Endometrium (tissue), 2 donors: Measurements from ENCODE around the gene LYSET.
"Not testable (repeated sequence)": the region's sequence is repeated elsewhere in the genome, so short reads cannot be mapped to it uniquely, and the experiment has no call there.

Experiments used
- FAIRE-seq: peaks from 2 replicates; lab custom pipeline; 2012; peaks lifted over from hg19 to GRCh38; lab: Jason Lieb, UNC
- donor health status: control.
- donor health status: control.

LYSET gene

DNA sequence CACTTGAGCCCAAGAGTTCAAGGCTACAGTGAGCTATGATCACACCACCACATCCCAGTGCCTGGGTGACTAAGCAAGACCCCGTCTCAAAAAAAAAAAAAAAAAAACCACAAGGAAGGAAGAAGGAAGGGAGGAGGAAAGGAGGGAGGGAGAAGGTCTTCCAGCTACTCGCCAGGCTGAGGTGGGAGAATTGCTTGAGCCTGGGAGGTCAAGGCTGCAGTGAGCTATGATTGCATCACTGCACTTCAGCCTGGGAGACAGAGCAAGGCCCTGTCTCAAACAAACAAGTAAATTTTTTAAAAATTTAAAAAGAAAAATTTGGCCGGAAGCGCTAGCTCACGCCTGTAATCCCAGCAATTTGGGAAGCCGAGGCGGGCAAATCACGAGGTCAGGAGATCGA is 16.5 kb upstream of the LYSET start:
- FAIRE-seq = not testable (repeated sequence)

DNA sequence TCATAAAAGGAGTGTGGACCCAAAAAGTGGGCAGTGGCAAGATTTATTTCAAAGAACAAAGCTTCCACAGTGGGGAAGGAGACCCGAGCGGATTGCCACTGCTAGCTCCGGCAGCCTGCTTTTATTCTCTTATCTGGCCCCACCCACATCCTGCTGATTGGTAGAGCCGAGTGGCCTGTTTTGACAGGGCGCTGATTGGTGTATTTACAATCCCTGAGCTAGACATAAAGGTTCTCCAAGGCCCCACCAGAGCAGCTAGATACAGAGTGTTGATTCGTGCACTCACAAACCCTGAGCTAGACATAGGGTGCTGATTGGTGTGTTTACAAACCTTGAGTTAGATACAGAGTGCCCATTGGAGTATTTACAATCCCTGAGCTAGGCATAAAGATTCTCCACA is 15.5 kb upstream of the LYSET start:
- not testable (repeated sequence) for FAIRE-seq

DNA sequence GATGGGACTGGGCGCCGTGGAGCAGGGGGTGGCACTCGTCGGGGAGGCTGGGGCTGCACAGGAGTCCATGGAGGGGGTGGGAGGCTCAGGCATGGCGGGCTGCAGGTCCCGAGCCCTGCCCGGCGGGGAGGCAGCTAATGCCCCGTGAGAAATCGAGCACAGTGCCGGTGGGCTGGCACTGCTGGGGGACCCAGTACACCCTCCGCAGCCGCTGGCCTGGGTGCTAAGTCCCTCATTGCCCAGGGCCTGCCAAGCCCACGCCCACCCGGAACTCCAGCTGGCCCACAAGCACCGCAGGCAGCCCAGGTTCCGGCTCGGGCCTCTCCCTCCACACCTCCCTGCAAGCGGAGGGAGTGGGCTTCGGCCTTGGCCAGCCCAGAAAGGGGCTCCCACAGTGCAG is 15.0 kb upstream of the LYSET start:
- FAIRE-seq = not testable (repeated sequence)

DNA sequence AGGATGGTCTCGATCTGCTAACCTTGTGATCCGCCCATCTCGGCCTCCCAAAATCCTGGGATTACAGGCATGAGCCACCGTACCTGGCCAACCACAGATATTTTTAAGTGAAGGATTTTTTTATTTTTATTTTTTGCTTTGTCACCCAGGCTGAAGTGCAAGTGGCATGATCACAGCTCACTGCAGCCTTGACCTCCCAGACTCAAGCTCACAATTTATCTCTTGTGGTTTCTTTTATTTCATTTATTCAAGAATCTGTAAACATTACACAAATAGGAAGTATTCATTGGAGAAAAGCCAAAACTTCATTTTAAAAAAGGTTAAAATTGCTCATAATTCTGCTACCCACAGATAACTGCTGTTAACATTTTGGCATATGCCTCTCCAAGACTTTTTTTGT is 13.7 kb upstream of the LYSET start:
- no peak for FAIRE-seq

DNA sequence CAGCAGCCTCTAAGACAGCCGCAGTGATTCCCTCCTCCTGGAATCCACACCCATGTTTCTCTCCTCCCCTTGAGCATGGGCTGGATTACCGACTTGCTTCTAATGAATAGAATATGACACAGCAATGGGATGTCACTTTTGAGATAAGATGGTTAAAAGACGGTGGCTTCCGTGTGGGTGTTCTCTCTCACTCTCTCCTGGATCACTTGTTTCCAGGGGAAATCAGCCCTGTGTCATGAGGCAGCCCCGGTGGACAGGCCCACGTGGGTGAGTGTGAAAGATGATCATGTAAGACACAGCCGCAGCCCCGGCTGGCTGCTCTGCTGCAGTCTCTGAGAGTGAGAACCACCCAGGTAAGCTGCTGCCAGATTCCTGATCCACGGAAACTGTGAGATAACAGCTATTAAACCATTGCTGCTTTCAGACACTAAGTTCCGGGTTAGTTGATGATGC is 11.1 kb upstream of the LYSET start:
- FAIRE-seq = no peak

DNA sequence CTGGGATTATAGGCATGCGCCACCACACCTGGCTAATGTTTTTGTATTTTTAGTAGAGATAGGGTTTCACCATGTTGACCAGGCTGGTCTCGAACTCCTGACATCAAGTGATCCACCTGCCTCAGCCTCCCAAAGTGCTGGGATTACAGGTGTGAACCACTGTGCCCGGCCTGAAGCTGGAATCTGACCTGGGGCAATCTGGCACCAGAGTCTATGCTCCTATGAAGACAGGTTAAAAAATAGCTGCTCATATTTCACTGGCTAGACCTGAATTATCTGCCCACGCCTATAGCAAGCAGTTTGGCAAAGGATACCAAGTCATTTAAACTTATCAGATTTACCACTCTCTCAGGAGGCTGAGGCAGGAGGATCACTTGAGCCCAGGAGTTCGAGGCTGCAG is 10.4 kb upstream of the LYSET start:
- not testable (repeated sequence) for FAIRE-seq

DNA sequence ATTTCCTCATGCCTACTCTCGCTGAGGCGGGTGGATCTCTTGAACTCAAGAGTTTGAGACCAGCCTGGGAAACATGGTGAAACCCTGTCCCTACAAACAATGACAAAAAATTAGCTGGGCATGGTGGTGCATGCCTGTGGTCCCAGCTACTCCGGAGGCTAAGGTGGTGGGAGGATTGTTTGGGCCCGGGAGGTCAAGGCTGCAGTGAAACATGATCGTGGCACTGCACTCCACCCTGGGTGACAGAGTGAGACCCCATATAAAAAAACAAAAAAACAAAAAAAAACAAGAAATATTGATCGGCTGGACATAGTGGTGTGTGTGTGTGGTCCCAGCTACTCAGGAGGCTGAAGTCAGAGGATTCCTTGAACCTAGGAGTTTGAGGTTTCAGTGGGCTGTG is 9.6 kb upstream of the LYSET start:
- no peak for FAIRE-seq

DNA sequence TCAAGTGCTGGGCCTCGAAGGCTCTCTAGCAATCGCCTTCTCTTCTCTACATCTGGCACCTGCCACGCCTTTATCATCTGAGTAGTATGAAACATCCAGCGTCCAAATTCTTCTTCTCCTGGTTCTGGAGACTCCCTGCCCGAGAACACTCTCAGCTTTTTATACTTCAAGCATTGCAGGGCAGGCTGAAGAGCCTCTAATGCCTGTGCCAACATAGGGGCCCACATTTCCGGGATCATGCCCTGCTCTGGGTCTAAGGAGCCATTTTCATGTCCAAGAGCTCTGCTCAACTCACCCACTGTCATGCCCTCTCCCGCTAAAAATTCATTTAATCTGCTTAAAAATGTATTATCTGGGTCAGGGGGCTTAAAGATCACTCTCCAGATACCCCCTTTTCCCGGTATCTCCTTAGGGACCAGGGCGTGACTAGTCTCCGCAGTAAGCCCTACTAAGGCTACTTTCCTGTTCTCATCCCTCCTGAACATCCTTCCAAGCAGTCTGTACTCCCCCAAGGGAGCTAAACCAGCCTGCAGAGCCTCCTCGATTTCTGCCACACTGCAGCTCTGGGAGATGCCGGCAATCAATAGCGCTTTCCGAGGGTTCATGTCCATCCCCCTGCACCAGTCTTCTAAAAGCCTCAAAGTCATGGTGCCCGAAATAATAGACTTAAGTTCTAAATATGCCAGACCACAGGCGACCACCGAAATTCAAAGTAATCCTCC is 1.4 kb upstream of the LYSET start:
- no peak for FAIRE-seq

DNA sequence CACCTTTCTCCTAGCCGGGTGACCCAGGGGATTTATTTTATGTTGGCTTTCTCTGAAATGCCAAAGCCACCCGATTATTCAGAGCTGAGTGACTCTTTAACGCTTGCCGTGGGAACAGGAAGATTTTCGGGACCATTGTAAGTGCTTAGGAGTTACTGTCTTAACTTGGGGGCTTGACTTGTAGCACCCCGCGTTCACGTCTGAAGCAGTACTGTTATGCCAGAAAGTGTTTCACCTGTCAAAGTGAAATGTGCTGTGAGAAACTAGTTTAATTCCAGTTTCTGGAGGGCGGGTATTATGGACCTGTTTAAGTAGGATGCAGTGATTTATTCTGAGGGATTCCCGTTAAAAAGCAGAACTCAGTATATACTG is 218 bp downstream of the LYSET start:
- FAIRE-seq = no peak

DNA sequence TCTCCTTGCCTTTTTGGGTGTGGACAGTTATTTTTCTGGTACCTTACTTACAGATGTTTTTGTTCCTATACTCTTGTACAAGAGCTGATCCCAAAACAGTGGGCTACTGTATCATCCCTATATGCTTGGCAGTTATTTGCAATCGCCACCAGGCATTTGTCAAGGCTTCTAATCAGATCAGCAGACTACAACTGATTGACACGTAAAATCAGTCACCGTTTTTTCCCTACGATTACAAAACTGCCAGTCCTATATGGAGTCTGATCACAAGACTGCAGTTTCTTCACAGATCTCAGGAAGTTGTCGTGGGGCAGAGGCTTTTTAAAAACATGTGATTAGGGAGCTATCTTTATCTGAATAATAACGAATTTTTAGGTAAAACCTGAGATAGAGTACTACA is 1.3 kb downstream of the LYSET start:
- no peak for FAIRE-seq

DNA sequence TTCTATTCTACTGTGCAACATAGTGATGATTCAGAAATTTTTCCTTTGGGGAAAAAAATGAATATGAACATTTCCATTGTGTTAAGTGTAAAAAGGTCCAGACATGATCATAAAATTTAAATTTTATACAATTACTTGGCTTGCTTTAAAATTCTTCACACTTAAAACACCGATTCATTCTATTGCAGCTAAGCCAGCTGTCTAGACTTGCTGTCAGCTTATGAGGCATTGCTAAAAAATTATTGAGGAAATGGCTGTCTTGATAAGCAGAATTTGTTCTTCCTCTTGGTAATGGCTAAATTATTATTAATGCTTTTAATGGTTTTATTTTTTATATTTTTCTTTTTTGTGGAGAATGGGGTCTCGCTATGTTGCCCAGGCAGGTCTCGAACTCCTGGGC is 1.8 kb downstream of the LYSET start:
- FAIRE-seq = no peak

DNA sequence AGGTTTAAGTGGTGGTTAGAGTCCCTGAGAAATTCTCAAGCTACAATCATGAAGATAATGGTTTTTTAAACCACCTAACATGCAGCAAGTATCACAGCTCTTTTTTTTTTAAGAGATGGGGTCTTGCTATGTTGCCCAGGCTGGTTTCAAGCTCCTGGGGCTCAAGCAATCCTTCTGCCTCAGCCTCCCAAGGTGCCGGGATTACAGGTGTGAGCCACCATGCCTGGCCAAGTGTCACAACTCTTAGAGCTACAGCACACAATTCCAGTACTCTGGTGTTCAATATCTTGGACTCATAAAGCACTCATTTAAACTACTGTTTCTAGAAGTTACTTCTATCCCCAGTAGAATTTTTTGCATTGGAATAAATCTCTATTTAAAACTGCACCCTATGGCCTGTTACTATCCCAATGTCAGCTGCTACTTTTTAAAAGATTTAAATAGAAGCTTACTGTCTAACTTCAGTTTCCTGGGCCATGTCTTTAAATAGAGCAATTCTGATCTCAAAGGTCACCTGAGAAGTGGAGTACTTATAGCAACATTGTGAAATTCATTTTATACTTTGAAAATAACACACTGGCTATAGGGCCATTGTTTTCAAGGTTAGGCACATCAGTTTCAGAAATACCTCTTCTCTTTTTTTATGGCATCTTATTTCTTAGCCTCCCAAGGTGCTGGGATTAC is 10.3 kb downstream of the LYSET start:
- no peak for FAIRE-seq

DNA sequence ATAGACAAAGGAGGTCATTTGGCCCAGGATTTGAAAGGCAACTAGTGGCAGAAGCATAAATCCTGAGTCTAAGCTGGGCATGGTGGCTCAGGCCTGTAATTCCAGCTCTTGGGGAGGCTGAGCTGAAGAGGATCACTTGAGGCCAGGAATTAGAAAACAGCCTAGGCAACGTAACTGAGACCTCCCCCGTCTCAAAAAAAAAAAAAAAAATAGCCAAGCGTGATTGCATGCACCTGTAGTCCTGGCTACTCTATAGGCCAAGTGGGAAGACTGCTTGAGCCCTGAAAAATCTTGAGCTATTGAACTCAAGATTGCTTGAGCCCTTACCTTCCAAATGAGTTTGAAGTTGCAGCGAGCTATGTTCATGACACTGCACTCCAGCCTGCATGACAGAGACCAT is 13.9 kb downstream of the LYSET start:
- FAIRE-seq = no peak

DNA sequence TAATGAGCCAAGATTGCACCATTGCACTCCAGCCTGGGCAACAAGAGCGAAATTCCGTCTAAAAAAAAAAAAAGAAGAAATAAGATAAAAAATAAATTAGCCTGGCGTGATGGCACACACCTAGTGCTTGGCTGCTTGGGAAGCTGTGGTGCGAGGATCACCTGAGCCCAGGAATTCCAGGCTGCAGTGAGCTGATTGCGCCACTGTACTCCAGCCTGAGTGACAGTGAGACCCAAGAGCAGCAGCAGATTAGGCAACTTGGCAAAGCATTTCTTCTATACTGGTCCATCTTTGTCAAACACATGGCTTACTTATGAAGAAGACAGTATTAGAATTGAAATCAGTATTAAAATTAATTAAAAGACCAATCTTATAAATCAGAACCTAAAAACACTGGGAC is 15.4 kb downstream of the LYSET start:
- FAIRE-seq = no peak

DNA sequence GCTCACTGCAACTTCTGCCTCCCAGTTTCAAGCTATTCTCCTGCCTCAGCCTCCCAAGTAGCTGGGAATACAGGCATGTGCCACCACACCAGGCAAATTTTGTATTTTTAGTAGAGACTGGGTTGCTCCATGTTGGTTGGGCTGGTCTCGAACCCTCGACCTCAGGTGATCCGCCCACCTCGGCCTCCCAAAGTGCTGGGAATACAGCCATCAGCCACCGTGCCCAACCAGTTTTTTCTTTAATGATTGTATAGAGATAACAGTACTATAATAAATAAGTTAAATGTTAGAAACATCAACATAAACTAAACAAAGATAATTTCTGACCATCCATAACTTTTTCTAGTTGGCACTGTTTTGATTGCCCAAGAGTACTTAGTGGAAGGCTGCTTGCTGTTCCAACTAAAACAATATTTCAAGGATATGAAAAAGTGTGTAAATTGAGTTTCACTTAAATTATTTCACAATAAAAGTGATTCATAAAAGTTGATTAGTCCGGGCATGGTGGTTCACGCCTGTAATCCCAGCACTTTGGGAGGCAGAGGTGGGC is 16.1 kb downstream of the LYSET start:
- no peak for FAIRE-seq

DNA sequence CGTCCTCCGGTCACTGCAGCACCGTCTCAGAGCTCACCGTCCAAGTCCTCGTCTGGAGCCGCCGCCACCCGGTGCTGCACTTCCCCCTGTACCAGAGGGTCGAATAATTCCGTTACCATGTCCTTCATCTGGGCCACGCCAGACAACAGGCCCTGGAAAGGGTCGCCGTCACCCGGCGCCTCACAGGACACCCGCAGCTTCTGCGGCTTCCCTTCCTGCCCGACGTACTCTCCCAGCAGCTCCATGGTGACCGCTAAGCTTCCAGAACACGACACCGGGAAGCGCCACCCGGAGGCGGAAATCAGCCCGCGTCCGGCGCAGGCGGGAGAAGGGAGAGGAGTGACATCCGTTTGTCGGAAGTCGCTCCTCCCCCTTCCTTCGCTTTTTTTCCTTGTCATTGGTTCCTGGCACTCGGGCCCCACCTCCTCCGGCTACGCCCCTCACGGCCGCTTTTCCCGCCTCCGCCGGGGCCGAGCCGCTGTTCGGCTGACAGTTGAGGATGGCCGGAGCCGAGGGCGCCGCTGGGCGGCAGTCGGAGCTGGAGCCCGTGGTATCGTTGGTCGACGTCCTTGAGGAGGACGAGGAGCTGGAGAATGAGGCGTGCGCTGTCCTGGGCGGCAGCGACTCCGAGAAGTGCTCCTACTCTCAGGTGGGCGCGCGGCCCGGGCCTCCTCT is 21.8 kb downstream of the LYSET start, which contains the start of the genes GON7 and UBR7:
GON7 (minus strand) TSS at position 273 of the 675 bp plus-strand sequence; CDS start at position 245, 28 bp downstream.
UBR7 (plus strand) TSS at position 464 of the 675 bp plus-strand sequence; CDS start at position 500, 36 bp downstream.
- peak; percentile 92 for FAIRE-seq

DNA sequence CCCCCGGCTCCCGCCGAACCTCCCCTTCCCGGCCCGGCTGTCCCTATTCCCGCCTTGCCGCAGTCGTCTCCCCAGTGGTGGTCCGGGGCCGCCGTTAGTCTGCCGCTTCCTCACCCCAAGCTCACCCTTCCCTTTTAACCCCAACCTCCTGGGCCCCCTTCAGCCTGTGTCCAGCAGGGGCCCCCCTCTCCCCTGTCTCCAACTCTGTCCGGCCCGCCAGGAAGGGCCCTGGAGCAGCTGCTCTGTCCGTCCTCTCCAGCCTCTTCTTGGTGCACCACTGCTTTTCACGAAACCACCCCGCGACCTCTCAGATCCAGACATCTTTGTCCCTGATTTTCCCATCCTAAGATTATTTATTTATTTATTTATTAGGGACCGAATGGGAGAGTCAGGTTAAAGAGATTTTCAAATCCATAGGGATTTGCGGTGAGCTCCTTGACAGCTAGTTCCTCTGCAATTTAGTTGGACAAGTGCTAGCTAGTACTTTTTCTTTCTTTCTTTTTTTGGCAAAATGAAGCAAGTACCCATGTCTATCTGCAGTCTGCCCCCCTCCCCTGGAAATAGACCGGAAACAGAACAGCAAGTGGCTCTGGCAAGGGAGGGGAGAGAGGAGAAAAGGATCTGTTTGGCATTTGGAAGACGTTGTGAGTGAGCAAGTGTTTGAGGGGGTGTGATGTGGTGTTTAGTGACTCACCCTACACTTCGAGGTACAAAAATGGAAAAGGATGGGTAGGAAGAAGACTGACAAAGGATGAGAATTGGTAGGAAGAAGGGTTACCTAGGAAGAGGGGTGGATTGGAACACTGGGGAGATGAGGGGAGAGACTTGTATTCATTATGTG is 22.6 kb downstream of the LYSET start:
- FAIRE-seq = no peak

DNA sequence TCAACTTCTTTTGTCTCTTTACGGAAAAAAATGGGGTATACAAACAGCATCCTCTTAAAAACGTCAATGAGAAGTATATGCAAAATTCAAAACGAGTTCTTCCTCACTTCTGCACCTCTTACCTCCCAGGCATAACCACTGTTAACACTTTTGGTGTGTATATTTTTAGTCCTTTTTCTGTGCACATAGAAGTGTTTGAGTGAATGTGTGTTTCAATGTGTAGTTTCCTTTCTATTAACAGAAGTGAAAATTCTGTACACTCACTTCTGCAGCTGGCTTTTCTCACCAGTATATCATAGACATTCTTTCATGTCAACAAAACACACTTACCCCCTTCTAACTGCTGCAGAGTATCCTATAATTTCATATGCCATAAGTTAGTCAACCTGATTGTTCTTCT is 27.3 kb downstream of the LYSET start:
- no peak for FAIRE-seq

DNA sequence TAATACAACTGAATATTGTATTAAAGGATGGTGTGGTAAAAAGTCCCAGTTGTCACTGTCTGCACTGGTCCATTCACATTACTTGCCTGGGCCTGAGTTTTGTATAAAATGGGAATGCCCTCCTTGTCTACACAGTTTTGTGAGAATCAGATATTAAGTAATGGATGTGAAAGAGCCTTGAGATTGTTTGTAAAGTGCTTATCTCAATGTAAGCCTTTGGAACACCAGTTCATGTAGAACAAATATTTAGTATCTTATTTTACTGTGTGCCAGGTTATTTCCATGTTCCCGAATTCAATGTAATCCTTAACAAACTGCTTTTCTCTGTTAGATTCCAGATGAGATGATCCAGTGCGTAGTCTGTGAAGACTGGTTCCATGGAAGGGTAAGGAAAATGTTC is 29.5 kb downstream of the LYSET start:
- FAIRE-seq = no peak

DNA sequence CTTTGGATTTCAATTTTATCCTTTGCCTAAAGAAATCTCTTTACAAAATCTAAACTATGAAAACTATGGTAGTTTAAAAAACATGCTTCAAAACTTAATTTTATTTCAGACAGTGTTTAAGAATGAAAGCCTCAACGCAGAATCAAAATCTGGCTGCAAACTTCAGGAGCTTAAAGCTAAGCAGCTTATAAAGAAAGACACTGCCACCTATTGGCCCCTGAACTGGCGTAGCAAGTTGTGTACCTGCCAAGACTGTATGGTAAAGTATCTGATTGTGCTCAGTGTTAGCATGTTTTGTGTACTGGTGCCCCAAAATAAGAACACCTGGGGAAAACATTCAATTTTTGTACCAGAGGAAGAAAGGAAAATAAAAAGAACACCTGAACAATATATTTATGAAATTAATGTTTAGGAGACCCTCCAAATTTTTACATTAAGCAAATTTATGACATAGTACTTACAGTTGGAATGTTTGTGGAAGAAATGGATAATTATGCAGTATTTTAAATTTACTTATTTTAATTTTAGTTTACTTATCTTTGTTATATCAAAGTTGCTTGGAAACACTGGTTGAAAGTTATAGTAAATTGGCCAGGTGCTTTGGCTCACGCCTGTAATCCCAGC is 34.1 kb downstream of the LYSET start:
- no peak for FAIRE-seq

DNA sequence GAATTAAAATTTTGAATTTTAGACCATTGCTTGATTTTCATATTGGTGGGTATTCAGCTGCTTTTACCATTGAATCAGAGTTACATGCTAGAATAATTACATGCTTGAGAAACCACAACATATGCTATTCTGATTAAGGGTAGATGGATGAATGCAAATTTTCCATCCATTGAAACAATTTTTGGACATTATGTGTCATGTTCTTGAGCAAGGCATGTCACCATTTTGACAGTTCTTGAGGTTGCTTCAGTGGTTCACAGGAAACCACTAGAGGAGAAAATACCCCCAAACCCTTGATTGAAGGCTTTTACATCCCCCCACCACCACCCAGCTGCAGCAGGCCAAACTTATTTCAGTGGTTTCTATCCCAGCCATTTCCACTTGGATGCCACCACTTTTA is 35.4 kb downstream of the LYSET start:
- FAIRE-seq = no peak
